HepG2 (cell line): ENCODE results near the gene MYO3B. TPM values are rescaled to one million over a fixed set of nuclear protein-coding genes. Genes with fewer than 3 reads are reported as not detected.

ENCODE experiments used
- ATAC-seq: fragments of 200-7000 bp; cut with Tn5 transposase; 3 replicates; pipeline ENCODE4 v1.9.1; 2020; ENCODE audit warnings: mild to moderate bottlenecking, moderate library complexity
- BruUV-seq: library from RNA; stranded (reverse); fragments of 400-500 nt; replicated peaks from 2 replicates; lab custom pipeline; 2021; lab: Mats Ljungman, UMichigan
- CTCF ChIA-PET: fragments of 300-600 bp; formaldehyde crosslinking; extraction: SDS; loops from one replicate; lab custom pipeline; 2021; ENCODE audit warnings: low total read pairs, inconsistent platforms, low intra/inter-chr PET ratio; lab: Yijun Ruan, JAX
- POLR2A ChIA-PET: fragments of 350-600 bp; sonication (Branson Sonifier 250); formaldehyde crosslinking; loops from one replicate; lab custom pipeline; 2020; ENCODE audit warnings: antibody characterized with exemption, inconsistent platforms; lab: Yijun Ruan, JAX
- DNase-seq: peaks from one replicate; pipeline ENCODE4 v3.0.0-alpha.2; 2015; ENCODE audit warnings: low spot score
- FAIRE-seq: peaks from 3 replicates; lab custom pipeline; 2011; peaks lifted over from hg19 to GRCh38; lab: Jason Lieb, UNC
- H2AFZ ChIP-seq: one replicate; pipeline ENCODE4 v1.6.1; 2011; ENCODE audit warnings: low read length, inconsistent platforms
- H3K27ac ChIP-seq: fragments of 300-600 bp; 3 replicates; pipeline ENCODE4 v1.8.0; 2011; ENCODE audit warnings: mixed run types, mild to moderate bottlenecking, mixed read lengths, low read length, inconsistent platforms; ENCODE audit not compliant: insufficient read depth; ENCODE audit errors: extremely low read length
- H3K27me3 ChIP-seq, 2 experiments: fragments of 200-600 bp in 1 of 2; 2 replicates in 1 of 2; 3 replicates in 1 of 2; pipeline versions ENCODE4 v1.6.0 to v1.8.0; 2011; ENCODE audit warnings: low read length in 2 of 2, mild to moderate bottlenecking in 2 of 2, moderate library complexity in 2 of 2, inconsistent platforms in 1 of 2; ENCODE audit not compliant: insufficient read depth in 2 of 2, control insufficient read depth in 1 of 2
- H3K36me3 ChIP-seq, 2 experiments: fragments of 200-600 bp in 1 of 2; replicated peaks in 1 of 2; 2 replicates in 1 of 2; 3 replicates in 1 of 2; pipeline versions ENCODE4 v1.5.1 to v1.8.0; 2011; ENCODE audit warnings: low read length in 2 of 2, inconsistent platforms in 1 of 2; ENCODE audit not compliant: insufficient read depth in 2 of 2, control insufficient read depth in 1 of 2
- H3K4me1 ChIP-seq: 2 replicates; pipeline ENCODE4 v1.5.1; 2012; ENCODE audit warnings: low read length, inconsistent platforms; ENCODE audit not compliant: insufficient read depth
- H3K4me2 ChIP-seq: 2 replicates; pipeline ENCODE4 v1.6.0; 2011; ENCODE audit warnings: low read depth, low read length, inconsistent platforms
- H3K4me3 ChIP-seq, 3 experiments: fragments of 200-600 bp in 1 of 3; sonication (generic), shearing (Covaris generic) in 1 of 3; replicated peaks in 1 of 3; 2 replicates each; pipeline ENCODE4 v1.5.1; 2011 to 2016; ENCODE audit warnings: low read length in 3 of 3, inconsistent platforms in 2 of 3, low read depth in 2 of 3, mild to moderate bottlenecking in 2 of 3, control low read depth in 1 of 3, mixed read lengths in 1 of 3; ENCODE audit not compliant: insufficient read depth in 1 of 3
- H3K79me2 ChIP-seq: one replicate; pipeline ENCODE4 v1.6.1; 2011; ENCODE audit warnings: low read length, inconsistent platforms; ENCODE audit not compliant: insufficient read depth
- H3K9ac ChIP-seq: 2 replicates; pipeline ENCODE4 v1.6.0; 2011; ENCODE audit warnings: mild to moderate bottlenecking, low read depth, low read length, inconsistent platforms; ENCODE audit not compliant: insufficient read depth
- H3K9me3 ChIP-seq: 2 replicates; pipeline ENCODE4 v1.5.1; 2012; ENCODE audit warnings: mild to moderate bottlenecking, low read length
- H4K20me1 ChIP-seq: 2 replicates; pipeline ENCODE4 v1.6.0; 2011; ENCODE audit warnings: inconsistent platforms, mild to moderate bottlenecking, low read length, moderate library complexity; ENCODE audit not compliant: insufficient read depth
- ARNT2 ChIP-seq: sonication (generic); formaldehyde crosslinking; IDR thresholded peaks from 2 replicates; pipeline ENCODE4 v1.8.0; 2022; ENCODE audit warnings: mild to moderate bottlenecking, low read depth, missing genetic modification reagents, moderate library complexity
- BRF2 ChIP-seq: sonication (generic); formaldehyde crosslinking; IDR thresholded peaks from 2 replicates; pipeline ENCODE4 v1.8.1; 2022; ENCODE audit warnings: mild to moderate bottlenecking, missing genetic modification reagents
- FOXP1 ChIP-seq, 2 experiments: fragments of 450-650 bp in 1 of 2; IDR thresholded peaks; 2 replicates each; pipeline ENCODE4 v1.6.1; 2017 to 2018; ENCODE audit warnings: antibody characterized with exemption in 1 of 2
- HNRNPL ChIP-seq: fragments of 200-400 bp; formaldehyde crosslinking; IDR thresholded peaks from 2 replicates; pipeline ENCODE4 v1.6.1; 2017; ENCODE audit warnings: mild to moderate bottlenecking, low read depth, low read length
- MIXL1 ChIP-seq: IDR thresholded peaks from 2 replicates; pipeline ENCODE4 v1.6.1; 2016
- MXD4 ChIP-seq: IDR thresholded peaks from 2 replicates; pipeline ENCODE4 v1.6.1; 2016; ENCODE audit warnings: mild to moderate bottlenecking, missing biosample characterization, missing genetic modification reagents
- NCOR1 ChIP-seq: fragments of 200-600 bp; sonication (generic); IDR thresholded peaks from 2 replicates; pipeline ENCODE4 v1.7.0; 2017; ENCODE audit warnings: antibody characterized with exemption, low read length, borderline replicate concordance
- NFE2L1 ChIP-seq: sonication (generic); formaldehyde crosslinking; IDR thresholded peaks from 2 replicates; pipeline ENCODE4 v1.4.0; 2020; ENCODE audit warnings: missing genetic modification reagents, mild to moderate bottlenecking, borderline replicate concordance
- NFYC ChIP-seq: IDR thresholded peaks from 2 replicates; pipeline ENCODE4 v1.6.1; 2016; ENCODE audit warnings: missing genetic modification reagents, missing compliant biosample characterization
- NR3C1 ChIP-seq: sonication (generic); formaldehyde crosslinking; IDR thresholded peaks from 2 replicates; pipeline ENCODE4 v1.4.0; 2020; ENCODE audit warnings: missing genetic modification reagents
- PHF5A ChIP-seq: IDR thresholded peaks from one replicate; pipeline ENCODE4 v1.6.1; 2018; ENCODE audit warnings: low read depth, missing genetic modification reagents; ENCODE audit not compliant: unreplicated experiment
- ZIK1 ChIP-seq: sonication (generic); formaldehyde crosslinking; IDR thresholded peaks from 2 replicates; pipeline ENCODE4 v1.5.0; 2020; ENCODE audit warnings: mild to moderate bottlenecking, low read depth, missing genetic modification reagents, borderline replicate concordance
- ZNF33B ChIP-seq: sonication (generic); formaldehyde crosslinking; IDR thresholded peaks from 2 replicates; pipeline ENCODE4 v1.5.1; 2020; ENCODE audit warnings: mild to moderate bottlenecking, missing genetic modification reagents
- ZNF484 ChIP-seq: sonication (generic); formaldehyde crosslinking; IDR thresholded peaks from 2 replicates; pipeline ENCODE4 v1.5.1; 2020; ENCODE audit warnings: mild to moderate bottlenecking, low read depth, missing genetic modification reagents, borderline replicate concordance
- ZNF510 ChIP-seq: sonication (generic); formaldehyde crosslinking; IDR thresholded peaks from 2 replicates; pipeline ENCODE4 v1.4.0; 2020; ENCODE audit warnings: low read depth, mild to moderate bottlenecking, missing genetic modification reagents
- ZXDC ChIP-seq: sonication (generic); formaldehyde crosslinking; IDR thresholded peaks from 2 replicates; pipeline ENCODE4 v1.5.0; 2020; ENCODE audit warnings: mild to moderate bottlenecking, missing genetic modification reagents
- WGBS: methylation state at CpG from one replicate; pipeline ENCODE4 v1.1.6; 2017; ENCODE audit warnings: low lambda C conversion rate; 5-methylcytosine and 5-hydroxymethylcytosine counted together
- in situ Hi-C: cut with HindIII; loops from 2 replicates; pipeline ENCODE4 v1.10.0; 2017; ENCODE audit warnings: low pct_unique_long_range_greater_than_20kb; ENCODE audit not compliant: extremely low pct_ligation_motif_present
- intact Hi-C: fragments of 100-400 bp; cut with micrococcal nuclease; formaldehyde crosslinking; loops from one replicate; pipeline ENCODE4 v1.10.0; 2022; ENCODE audit not compliant: unreplicated experiment
- polyA plus RNA-seq, 8 experiments: library from polyadenylated mRNA; depleted of rRNA in 3 of 8; stranded (reverse) in 7 of 8; unstranded in 1 of 8; fragments of >200 nt; fragmentation: Illumina TruSeq in 4 of 8; extraction: Trizol in 4 of 8; gene quantifications; 2 replicates each; pipeline versions ENCODE4 v1.2.1 to v1.2.3, GENCODE V29; 2011 to 2016; ENCODE audit warnings: low read depth in 4 of 8, missing spikeins in 1 of 8, mixed read lengths in 1 of 8; ENCODE audit not compliant: insufficient read depth in 1 of 8
- total RNA-seq, 5 experiments: library from RNA; depleted of rRNA; stranded (reverse); fragments of >200 nt; fragmentation: Illumina TruSeq; extraction: Trizol; gene quantifications; 2 replicates each; pipeline ENCODE4 v1.2.3, GENCODE V29; 2016; ENCODE audit warnings: low read depth in 1 of 5
- TF ChIP-seq, protein P1 (sequence below): sonication (generic); formaldehyde crosslinking; IDR thresholded peaks from 2 replicates; pipeline ENCODE4 v1.5.1; 2020; ENCODE audit warnings: missing genetic modification reagents, mild to moderate bottlenecking, borderline replicate concordance
- TF ChIP-seq, protein P2 (sequence below): IDR thresholded peaks from 2 replicates; pipeline ENCODE4 v1.6.1; 2016; ENCODE audit warnings: missing compliant biosample characterization, missing genetic modification reagents, borderline replicate concordance

The MYO3B gene
- total and polyA plus RNA-seq, 2 of the 13 experiments (the other 11 are each of a cell fraction or from before 2014, with no cell fraction given), result 0.01 TPM; not detected in 1

DNA sequence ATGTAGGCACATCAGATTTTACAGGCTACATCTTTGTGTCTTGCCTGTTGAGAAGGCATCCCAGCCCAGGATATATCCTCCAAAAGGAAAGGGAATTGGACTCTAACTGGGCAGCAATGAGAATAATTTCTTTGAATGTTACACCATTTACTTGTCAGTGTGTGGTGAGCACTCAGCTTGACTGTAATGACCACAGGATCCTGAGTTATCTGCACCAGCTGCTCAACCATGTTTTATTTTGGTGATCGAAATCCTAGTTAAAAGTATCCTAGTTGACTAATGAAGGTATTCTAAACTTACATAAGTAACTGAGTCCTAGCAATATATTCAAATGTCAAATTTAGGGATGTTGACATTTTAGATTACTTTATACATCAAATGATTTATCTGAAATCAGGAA, 123.0 kb downstream of the MYO3B start:
- H4K20me1 ChIP-seq, result no peaks in the 10 kb centered on the region
- H3K9me3 ChIP-seq, result no peaks in the 10 kb centered on the region
- H3K9ac ChIP-seq, result no peak overlapping the region
- H3K4me2 ChIP-seq, result no peak overlapping the region
- CTCF ChIA-PET, result no interaction called here
- ATAC-seq (no peak), DNase-seq (no peak), FAIRE-seq (no peak)
- WGBS, result 0% methylated on average over 1 of the region's 1 CpG
- no peaks in the 10 kb centered on the region for H3K79me2 ChIP-seq
- intact Hi-C loops, result no loop called here
- no peaks in the 10 kb centered on the region for H3K27me3 ChIP-seq
- POLR2A ChIA-PET, result no interaction called here
- H3K4me1 ChIP-seq, result no peaks in the 10 kb centered on the region
- no peak overlapping the region for H3K4me3 ChIP-seq
- in situ Hi-C loops, result no loop called here
- no peak overlapping the region for H3K27ac ChIP-seq
- no TSS peak for BruUV-seq
- no peak overlapping the region for H2AFZ ChIP-seq
- H3K36me3 ChIP-seq, result no peaks in the 10 kb centered on the region
- TF ChIP-seq NFE2L1, result no peak
- no peak for TF ChIP-seq HNRNPL
- TF ChIP-seq PHF5A (CRISPR knock-in tag), result no peak
- TF ChIP-seq MXD4, result no peak
- TF ChIP-seq ARNT2 (CRISPR knock-in tag), result no peak
- TF ChIP-seq FOXP1 (IDR thresholded peaks at IDR 0.05), result no peak
- TF ChIP-seq FOXP1 (CRISPR knock-in tag; IDR thresholded peaks at IDR 0.05), result no peak
- no peak for TF ChIP-seq NR3C1 (CRISPR knock-in tag)
- no peak for TF ChIP-seq ZXDC (CRISPR knock-in tag)
- no peak for TF ChIP-seq NCOR1
- no peak for TF ChIP-seq NFYC
- TF ChIP-seq ZIK1 (CRISPR knock-in tag), result no peak
- TF ChIP-seq, protein P1, sequence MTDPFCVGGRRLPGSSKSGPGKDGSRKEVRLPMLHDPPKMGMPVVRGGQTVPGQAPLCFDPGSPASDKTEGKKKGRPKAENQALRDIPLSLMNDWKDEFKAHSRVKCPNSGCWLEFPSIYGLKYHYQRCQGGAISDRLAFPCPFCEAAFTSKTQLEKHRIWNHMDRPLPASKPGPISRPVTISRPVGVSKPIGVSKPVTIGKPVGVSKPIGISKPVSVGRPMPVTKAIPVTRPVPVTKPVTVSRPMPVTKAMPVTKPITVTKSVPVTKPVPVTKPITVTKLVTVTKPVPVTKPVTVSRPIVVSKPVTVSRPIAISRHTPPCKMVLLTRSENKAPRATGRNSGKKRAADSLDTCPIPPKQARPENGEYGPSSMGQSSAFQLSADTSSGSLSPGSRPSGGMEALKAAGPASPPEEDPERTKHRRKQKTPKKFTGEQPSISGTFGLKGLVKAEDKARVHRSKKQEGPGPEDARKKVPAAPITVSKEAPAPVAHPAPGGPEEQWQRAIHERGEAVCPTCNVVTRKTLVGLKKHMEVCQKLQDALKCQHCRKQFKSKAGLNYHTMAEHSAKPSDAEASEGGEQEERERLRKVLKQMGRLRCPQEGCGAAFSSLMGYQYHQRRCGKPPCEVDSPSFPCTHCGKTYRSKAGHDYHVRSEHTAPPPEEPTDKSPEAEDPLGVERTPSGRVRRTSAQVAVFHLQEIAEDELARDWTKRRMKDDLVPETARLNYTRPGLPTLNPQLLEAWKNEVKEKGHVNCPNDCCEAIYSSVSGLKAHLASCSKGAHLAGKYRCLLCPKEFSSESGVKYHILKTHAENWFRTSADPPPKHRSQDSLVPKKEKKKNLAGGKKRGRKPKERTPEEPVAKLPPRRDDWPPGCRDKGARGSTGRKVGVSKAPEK (CRISPR knock-in tag), result no peak
- TF ChIP-seq ZNF510 (CRISPR knock-in tag), result no peak
- TF ChIP-seq ZNF484 (CRISPR knock-in tag), result no peak
- no peak for TF ChIP-seq BRF2 (CRISPR knock-in tag)
- no peak for TF ChIP-seq MIXL1 (CRISPR knock-in tag)
- TF ChIP-seq, protein P2, sequence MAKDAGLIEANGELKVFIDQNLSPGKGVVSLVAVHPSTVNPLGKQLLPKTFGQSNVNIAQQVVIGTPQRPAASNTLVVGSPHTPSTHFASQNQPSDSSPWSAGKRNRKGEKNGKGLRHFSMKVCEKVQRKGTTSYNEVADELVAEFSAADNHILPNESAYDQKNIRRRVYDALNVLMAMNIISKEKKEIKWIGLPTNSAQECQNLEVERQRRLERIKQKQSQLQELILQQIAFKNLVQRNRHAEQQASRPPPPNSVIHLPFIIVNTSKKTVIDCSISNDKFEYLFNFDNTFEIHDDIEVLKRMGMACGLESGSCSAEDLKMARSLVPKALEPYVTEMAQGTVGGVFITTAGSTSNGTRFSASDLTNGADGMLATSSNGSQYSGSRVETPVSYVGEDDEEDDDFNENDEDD (CRISPR knock-in tag), result no peak
- no peak for TF ChIP-seq ZNF33B
